ENCODE data around the gene ATP2B2.

ATP2B2 gene

DNA sequence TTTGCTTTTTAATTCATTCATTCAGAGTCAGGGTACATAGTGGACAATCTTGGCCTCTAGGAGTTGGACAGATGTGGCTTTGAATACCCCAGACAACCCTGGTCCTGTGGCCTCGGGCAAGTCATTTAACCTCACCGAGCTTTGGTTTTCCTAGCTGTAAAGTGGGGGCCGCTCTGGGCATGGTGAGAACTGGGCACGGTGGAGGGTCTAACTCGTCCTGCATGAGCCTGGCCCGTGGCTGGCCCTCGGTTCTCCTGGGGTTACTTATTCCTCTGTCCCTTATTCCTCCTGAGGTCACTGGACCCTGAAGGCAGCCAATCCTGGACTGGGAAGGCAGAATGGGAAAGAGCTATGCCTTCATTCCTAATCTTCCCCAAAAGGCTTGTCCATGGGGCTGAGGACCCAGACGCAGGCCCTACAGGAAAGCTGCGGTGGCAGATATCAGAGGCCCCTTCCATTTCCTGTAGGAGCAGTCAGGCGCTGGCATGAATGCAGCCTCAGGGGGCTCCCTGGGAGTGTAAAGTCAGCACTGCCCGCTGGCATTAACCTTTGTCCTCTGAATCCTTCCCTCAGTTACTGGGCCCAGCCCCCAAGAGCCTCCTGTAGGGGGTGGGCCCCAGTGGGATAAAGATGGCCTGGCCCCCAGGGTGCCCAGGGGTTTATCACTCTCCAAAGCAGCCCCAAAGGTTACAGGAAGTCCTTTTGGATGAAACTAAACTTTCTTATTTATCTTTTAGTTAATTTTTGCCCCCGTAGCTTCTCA, 166.6 kb downstream of the ATP2B2 start:
- no peak for DNase-seq

DNA sequence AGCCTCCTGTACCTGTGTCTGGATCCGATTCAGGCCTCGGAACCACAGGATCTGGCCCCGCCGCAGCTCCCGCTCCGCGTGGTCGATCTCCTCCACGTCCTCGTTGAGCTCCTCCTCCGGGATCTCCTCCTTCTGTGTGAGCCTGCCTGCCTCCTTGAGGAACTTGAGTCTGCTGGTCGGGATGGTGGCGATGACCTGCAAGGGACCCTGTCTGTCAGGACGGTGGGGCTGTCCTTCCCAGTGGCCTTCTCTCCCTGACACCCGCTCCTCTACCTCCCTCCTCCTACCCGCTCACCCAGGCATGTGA, 167.3 kb downstream of the ATP2B2 start:
- DNase-seq = no peak

DNA sequence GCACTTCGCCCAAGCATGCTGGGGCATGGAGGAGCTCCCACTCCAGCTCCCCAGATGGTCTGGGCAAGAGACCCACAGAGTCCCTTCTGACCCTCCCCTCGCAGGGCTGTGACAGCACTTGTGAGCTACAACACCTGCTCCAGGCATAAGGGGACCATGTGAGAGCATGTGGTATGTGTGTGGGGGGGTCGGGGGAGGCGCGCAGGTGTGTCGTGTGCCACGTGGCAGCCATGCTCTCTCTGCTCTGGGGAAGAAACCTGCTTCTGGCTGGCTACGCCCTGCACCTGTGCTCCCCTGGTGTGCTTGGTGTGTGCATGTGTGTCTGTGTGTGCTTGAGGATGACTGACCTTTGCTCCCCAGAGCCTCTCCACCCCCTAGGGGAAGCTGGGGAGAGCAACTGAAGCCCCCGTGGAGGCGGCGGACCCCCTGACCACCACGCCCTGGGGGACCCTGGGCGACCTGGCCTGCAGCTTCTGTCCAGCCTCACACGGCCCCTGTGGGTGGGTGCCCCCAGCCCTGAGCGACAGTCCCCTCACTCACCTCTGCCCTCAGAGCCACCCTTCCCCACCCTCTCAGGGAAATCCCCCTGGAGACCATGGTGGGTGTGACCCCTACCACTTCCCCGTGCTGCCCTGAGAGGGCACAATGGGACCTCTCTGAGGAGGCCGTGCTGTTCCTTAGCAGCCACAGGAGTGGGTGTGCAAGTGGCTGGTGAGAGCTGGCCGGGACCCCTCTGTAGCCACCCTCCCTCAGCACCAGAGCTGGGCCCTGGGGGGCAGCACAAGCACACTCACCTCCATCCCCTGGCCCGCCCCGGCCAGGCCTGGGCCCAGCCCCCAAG, 167.8 kb downstream of the ATP2B2 start:
- no peak for DNase-seq

DNA sequence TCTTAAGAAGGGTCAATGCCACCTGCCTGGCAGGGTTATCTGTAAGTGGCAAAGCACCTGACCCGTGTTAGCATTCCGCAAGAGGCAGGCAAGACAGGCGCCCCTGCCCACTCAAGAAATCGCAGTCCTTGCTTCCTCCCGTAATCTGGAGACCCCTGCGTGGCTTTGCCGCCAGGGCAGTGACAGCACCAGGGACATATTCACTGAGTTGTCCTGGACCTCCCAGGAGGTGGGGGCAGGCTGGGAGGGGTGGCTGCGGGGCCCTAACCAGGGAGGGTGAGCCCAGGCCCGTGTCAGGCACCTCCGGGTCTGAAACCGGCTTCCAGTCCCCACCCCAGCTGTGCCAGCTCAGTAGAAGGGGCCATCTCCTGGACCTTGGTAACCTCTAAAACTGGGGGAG, 168.6 kb downstream of the ATP2B2 start:
- no peak for DNase-seq

DNA sequence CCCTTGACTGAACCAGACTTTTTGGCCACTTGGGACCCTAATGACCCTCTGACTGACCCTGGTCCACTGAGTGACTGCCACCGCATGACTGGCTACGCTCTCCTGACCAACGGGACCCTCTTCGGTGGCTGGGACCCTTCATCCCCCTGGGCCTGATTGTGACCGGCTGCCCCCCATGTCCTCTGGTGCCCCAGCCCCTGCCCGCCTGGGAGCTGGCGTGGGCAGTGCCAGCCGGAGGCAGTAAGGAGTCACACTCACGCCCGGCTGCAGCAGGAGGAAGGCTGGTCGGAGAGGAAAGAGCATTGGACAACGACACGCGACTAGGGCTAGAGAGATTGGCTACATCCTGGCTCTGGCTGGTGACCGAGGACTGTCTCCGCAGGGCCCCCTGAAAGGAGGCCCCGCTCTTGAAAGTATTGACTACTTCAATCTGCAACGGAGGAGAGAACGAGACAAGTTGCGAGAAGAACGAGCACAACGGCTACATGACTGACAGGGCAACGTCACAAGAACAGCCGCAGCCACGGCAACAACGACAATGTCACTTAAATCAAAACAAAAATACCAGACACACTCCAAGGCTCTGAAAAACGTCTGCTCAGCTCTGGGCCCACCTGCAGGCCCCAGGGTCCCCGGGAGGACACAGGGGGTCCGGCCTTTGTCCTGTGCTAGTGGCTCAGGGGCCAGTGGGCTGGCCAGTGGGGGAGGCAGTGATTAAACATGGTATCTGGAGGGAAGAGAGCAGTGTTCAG, 169.3 kb downstream of the ATP2B2 start:
- no peak for DNase-seq

DNA sequence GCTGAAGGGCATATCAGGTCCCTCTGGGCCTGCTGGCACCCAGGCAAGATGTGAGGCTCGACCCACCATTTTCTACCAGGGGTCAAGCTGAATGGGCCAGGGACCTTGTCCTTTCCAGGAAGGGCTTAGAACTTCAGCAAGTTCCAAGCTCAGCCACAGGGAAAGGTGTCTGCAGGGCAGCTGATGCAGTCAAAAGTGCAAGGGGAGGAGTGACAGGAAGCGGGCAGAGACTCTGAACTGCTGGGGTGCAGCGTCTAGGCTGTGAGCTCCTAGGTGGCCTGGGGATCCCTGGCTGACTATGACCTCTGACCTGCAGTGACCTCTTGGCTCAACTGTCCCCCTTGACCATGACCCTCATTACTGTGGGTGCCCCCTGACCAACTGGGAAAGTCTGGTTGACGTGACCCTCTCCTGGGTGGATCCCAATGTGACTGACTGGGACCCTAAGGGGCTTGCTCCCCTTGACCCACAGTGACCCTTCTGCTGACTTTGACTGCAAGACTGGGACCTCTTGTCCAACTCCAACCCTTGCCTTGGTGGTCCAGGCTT, 170.1 kb downstream of the ATP2B2 start:
- DNase-seq = no peak

DNA sequence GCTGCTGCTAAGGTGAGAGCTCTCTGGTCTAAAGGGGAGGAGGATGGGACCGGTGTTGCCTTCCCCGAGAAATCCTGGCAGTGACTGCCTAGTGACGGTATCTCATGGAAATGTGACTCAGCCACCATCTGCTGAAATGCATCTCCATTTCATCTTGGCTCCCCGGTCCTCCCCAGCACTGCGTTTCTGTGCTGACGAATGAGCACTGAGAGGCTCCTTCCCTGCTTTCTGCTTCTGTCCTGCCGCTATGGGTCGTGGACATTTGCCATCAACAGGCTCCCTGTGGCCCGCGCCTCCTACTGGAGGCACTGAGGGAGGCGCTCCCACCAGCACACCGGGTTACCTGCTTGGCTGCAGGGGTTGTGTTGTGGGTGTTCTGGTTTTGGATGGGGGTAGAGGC, 170.9 kb downstream of the ATP2B2 start:
- DNase-seq = no peak

DNA sequence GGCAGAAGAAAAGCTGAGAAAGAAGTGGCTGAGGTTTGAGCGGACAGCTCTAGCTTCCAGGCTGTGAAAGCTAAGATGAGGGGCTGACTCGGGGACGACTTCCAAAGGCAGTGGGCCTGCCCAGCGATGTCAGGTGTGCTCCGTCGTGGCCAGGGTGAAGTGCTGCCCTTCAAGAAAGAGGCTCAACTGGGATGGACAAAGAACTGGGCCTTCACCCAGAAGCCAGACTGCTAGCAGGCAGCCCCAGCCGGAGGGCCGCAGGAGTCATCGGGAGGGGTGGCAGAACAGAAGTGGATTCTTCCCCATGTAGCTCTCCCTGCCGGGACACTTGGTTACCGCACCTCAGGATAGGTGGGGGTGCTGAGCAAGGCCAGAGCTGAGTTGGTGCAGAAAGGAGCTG, 171.3 kb downstream of the ATP2B2 start:
- DNase-seq = no peak

DNA sequence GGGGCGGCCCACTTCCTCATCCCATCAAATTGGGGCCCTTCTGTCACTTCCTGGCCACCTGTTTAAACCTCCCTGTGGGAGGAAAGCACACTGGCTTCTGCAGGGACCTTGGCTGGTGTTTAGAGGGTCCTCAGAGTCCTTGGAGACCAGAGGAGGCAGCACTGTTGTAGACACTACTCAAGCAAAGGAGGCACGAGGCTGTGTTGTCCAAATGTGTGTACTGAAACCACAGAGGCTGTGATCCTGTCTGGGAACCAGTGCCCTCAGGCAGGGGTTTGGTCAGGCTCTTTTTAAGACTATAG, 172.1 kb downstream of the ATP2B2 start:
- DNase-seq = no peak

DNA sequence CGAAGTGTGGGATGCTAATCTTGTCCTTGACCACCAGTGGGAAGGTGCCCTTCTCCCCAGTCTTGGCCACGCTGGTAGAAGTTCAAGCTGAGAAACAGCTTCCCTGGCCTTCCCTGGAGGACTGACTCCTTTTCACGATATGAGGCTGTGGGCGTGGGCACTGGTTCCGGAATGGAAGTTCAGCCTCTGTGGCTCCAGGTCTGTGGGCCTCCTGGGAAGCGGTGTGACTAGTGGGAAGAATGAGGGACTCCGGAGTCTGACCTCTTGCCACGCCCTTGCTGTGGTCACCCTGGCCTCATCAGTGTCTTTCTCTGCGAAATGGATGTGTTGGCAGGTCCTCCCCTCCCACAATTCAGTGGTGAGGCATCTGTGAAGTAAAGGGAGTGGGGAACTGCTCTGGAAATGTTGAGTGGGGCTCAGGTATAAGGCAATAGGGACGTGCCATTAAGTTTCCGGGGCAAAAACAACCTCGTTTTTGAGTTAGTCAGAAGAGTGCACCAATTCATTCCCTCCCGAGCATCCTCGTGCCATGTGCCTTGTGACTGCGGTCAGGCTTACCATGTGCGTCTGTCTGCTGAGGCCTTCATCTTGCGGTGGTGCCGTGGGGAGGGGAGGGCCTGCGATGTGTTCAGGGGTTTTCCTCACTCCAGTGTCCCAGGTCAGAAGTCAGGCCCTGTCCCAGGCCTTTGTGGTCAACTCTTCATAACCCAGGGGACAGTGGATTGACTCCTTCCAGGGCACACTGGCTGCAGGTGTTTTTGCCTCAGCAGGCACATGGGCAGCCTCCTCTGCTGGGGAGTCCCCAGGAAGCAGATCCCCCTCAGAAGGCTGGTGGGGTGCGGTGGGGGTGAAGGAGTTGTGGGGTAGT, 172.7 kb downstream of the ATP2B2 start:
- no peak for DNase-seq

DNA sequence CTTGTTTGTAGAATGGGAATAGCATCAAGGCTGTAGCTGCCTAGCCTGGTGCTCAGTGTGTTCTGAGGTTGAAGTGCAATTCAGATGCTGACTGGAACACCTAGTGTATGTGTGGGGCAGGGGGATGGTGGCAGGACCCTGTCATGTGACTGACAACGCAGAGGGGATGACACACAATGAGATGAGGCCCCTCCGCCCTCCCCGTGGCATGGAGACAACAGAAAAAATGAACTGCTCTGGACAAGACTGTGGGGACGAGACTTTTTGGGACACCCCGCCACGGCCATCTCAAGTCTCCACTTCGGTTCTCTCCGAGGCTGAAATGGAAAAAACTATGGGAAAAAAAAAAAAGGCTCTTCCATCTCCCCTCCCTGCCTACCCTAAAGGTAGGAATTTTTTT, 174.1 kb downstream of the ATP2B2 start:
- no peak for DNase-seq

DNA sequence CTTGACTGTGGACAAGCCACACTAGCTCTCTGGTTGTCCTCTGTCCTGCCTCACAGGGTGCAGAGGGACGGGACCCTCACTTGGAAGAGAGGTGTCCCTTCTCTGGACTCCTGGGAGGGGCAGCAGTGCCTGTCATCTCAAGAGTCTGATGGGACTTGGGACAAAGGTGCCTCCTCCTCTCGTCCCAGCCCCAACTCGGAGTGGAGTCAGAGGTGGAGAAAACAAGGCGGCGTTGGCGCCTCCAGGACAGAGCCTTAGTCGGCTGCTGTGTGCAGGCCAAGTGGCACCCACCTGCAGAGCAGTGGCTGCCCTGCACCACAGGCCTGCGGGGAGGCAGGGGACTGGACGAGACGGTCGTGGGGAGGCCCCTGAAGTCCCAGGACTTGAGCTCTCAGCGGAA, 175.1 kb downstream of the ATP2B2 start:
- DNase-seq = no peak

DNA sequence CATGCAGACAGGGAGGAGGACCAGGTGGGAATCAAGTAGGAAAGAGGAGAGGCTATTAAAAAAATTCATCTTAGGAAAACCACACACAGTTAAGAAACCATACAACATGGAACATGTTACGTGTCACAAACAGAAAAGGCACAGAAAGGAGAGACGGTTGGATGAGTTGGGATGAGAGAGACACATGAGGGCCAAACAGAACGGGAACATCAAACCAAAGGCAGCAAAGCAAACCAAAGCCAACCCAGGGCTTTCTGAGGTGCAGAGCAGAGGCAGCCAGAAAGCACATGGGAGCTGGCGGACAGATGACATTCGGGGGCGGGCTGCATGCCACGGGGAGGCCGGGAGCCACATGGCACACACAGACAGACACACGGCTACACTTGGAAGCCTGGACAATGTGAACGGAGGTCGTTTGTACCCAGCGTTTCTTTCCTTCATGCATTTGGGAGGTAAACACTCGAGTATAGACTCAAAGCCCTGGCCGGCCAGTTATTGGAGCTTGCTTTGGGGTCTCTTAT, 175.8 kb downstream of the ATP2B2 start:
- DNase-seq = no peak

DNA sequence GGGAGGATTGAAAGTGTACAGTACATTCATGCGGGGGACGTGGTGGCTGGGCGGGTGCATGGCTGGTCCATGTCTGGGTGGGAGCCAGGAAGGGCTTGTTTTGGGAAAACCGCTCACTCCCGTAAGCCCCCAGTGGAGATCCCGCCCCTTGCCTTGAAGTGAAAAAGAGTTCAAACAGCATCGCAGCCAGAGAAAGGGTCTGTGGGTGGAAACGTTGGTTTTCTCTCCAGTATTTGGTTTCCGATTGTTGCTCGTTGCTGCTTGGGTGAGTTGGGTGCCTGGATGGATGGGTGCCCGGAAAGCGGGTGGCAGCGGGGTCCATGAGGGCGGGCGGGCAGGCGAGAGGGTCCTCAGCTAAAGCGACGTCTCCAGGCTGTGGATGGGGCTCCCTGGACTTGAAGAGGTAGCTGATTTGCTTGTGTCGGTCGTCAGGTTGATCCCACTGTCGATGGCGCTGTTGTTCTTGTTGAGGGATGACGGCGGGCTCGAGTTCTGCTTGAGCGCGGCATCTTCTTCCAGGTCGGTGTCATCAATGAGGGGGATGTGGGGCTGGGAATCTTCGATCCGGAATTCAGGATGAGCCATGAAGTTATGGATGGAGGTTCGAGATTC, 176.8 kb downstream of the ATP2B2 start:
- no peak for DNase-seq

DNA sequence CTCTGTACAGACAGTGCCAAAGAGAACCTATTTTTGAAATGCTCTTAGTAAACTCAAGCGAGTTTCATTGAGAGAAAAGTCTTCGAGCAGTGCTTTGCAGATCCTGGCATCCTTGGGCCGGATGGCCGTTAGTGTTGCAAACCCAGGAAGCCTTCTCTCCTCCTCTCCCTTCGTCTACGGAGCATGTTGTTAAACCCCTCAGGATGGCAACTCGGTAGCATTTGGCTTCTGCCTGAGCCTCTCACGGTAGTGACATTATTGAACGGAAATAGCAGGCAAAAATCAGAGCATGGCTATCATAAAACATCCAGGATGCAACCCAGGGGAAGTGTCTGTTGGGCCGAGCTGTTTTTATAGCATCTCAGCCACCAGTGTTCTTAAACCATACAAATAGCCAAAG, 177.8 kb downstream of the ATP2B2 start:
- no peak for DNase-seq

DNA sequence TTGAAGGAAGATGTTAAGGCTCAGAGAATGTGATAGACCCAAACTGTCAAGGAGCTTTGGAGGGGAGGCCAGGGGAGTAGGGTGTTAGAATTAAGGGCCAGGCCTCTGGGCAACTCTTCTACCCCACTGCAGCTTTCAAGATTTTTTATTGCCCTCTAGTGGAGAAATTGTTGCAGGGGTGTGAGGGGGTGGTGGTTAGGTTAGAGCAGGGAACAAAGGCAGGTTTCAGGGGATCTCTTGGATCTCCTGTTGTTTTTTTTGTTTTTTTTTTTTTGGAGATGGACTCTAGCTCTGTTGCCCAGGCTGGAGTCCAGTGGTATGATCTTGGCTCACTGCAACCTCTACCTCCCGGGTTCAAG, 183.1 kb downstream of the ATP2B2 start:
- peak; percentile 45 for DNase-seq

DNA sequence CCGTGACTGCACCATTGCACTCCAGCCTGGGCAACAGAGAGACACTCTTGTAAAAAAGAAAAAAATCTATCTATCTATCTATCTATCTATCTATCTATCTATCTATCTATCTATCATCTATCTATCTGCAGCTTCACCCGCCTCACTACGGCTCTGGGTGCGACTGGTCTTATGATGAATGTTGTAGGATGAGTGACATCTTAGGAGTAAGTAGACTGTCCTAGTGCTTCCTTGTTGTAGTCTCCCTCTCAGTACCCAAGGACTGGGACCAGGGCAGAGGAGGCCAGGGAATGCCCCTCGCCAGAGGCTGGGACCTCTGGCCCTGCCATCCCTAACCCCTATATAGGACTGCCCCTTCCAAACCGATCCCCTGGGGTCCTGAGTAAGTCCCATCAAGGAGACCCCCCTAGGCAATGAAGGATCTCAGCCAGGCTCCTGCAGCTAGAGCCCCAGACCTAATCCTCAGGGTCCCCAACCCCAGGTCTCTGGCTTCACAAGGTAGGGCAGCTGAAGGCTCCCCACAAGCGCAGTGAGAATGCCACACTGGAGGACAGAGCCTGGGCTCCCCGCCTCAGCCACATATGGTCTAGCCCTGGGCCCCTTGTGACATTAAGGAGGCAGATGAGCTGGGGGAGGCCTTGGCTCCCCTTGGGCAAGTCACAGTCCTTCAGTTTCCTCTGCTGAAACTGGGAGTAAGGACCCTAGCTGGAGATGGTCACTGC, 183.6 kb downstream of the ATP2B2 start:
- no peak for DNase-seq

DNA sequence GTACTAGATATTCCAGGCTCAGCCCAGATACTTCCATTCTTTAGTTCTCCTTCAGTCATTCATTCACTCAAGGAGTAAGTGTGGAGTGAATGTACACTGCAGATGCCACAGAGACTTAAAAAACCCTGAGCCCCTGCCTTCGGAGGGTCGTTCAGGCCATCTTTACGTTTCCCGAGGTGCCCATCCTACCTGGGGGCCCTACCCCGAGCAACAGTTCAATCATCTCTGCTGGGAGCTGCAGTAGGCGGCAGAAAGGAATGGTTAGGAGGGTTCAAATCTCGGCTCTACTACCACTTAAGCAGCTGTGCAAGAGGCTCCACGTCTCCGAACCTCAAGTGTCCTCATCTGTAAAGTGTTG, 185.1 kb downstream of the ATP2B2 start:
- no peak for DNase-seq

DNA sequence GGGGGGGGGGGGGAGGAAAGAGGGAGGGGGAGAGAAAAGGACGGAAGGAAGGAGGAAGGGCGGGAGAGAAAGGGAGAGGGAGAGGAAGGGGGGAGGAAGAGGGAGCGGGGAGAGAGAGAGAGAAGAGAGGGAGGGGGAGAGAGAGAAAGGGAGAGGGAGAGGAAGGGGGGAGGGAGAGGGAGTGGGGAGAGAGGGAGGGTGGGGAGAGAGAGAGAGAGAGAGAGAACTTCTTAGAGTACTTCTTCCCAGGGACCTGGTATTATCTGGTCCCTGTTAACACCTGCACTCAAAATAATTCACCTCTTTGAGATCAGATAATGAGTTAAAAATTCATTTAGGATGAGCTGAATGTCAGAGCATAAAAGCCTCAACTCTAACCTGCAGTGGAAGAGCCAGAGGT, 185.6 kb downstream of the ATP2B2 start:
- DNase-seq = peak; percentile 15

DNA sequence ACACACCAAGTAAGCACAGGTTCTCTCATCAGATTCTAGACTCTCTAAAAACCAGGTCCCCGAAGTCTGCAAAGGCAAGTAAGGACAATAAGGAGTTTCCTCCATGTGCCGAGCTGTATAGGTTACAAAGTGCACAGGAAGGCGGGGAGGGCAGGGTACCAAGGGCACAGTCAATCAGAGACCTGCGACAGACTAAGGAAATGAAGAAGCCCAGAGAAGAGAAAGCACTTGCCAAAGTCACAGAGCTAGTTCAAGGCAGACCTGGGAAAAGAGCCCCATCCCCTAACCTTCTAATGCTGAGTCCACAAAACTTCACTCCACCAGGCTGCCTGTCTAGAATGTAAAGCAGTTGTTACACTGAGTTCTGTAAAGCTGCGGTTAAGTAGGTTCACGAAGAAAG, 186.1 kb downstream of the ATP2B2 start:
- no peak for DNase-seq

DNA sequence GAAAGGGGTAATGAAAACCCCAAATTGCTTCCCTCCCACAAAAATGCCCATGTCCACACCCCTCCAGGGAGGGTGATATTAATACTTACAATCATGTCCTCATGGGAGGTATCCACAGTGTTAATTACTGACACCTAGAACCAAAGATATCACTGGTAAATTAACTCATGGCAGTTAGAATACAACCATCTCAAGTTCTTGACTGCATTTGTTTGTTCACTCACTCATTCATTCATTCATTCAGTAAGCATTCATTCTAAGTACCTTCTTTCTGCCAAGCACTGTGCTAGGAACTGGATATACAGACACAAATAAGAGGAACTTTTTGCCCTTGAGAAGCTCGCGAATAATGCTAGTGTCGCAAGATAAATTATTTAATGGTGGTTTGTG, 187.4 kb downstream of the ATP2B2 start:
- no peak for DNase-seq

All from CD4-positive, alpha-beta T cell treated with Interleukin-21 for 1 hour (primary cell).